H1 (cell line): Measurements from ENCODE around the gene ABCC4. TPM values are rescaled to one million over a fixed set of nuclear protein-coding genes. Genes with fewer than 3 reads are reported as not detected.

ENCODE experiments used
- CTCF ChIA-PET: fragments of 300-600 bp; sonication (Branson Sonifier 250); formaldehyde crosslinking; loops from one replicate; lab custom pipeline; 2021; ENCODE audit not compliant: partially characterized antibody; lab: Charles Lee
- POLR2A ChIA-PET: fragments of 300-600 bp; sonication (Branson Sonifier 250); formaldehyde crosslinking; loops from one replicate; lab custom pipeline; 2021; ENCODE audit warnings: inconsistent platforms; ENCODE audit not compliant: partially characterized antibody; lab: Charles Lee
- DNase-seq, 2 experiments: peaks; one replicate each; pipeline versions ENCODE4 v3.0.0 to v3.0.0-alpha.2; 2010 to 2022; ENCODE audit warnings: low spot score in 2 of 2, low read depth in 1 of 2, mixed read lengths in 1 of 2
- FAIRE-seq: peaks from 2 replicates; lab custom pipeline; 2011; peaks lifted over from hg19 to GRCh38; lab: Jason Lieb, UNC
- H2AFZ ChIP-seq: 2 replicates; pipeline ENCODE4 v1.8.1; 2012; ENCODE audit warnings: low read length, inconsistent platforms
- H2AK5ac ChIP-seq: 2 replicates; pipeline ENCODE4 v1.6.1; 2013; ENCODE audit warnings: low read depth, low read length
- H2BK120ac ChIP-seq: replicated peaks from 2 replicates; pipeline ENCODE3; 2013; ENCODE audit warnings: low read depth, low read length, inconsistent platforms
- H2BK12ac ChIP-seq: 2 replicates; pipeline ENCODE4 v1.6.1; 2013; ENCODE audit warnings: low read depth, low read length
- H2BK15ac ChIP-seq: 2 replicates; pipeline ENCODE4 v1.6.1; 2013; ENCODE audit warnings: low read length
- H2BK20ac ChIP-seq: 2 replicates; pipeline ENCODE4 v1.6.1; 2013; ENCODE audit warnings: low read length
- H2BK5ac ChIP-seq: 2 replicates; pipeline ENCODE4 v1.6.1; 2013; ENCODE audit warnings: low read depth, low read length
- H3K14ac ChIP-seq: 2 replicates; pipeline ENCODE4 v1.6.1; 2013; ENCODE audit warnings: inconsistent platforms; ENCODE audit not compliant: insufficient read length
- H3K18ac ChIP-seq: 2 replicates; pipeline ENCODE4 v1.6.1; 2013; ENCODE audit warnings: low read length; ENCODE audit errors: extremely low read depth
- H3K23ac ChIP-seq: 2 replicates; pipeline ENCODE4 v1.6.1; 2013; ENCODE audit warnings: inconsistent platforms; ENCODE audit not compliant: insufficient read length
- H3K23me2 ChIP-seq: 2 replicates; pipeline ENCODE4 v1.6.1; 2013; ENCODE audit warnings: low read depth, low read length
- H3K27ac ChIP-seq: 2 replicates; pipeline ENCODE4 v1.6.1; 2011; ENCODE audit warnings: low read depth, low read length, inconsistent platforms
- H3K27me3 ChIP-seq, 4 experiments: replicated peaks in 1 of 4; 1 replicate in 1 of 4; 2 replicates in 3 of 4; pipeline versions ENCODE4 v1.6.1 to v1.8.1; 2011 to 2013; ENCODE audit warnings: low read length in 3 of 4, mild to moderate bottlenecking in 3 of 4, inconsistent platforms in 2 of 4, mixed read lengths in 2 of 4, moderate library complexity in 1 of 4; ENCODE audit not compliant: control insufficient read depth in 3 of 4, insufficient read depth in 3 of 4; ENCODE audit errors: extremely low read depth in 1 of 4
- H3K36me3 ChIP-seq, 4 experiments: 2 replicates each; pipeline versions ENCODE4 v1.6.1 to v1.8.1; 2011 to 2013; ENCODE audit warnings: mild to moderate bottlenecking in 4 of 4, low read length in 3 of 4, moderate library complexity in 2 of 4, control low read depth in 1 of 4, inconsistent platforms in 1 of 4; ENCODE audit not compliant: insufficient read depth in 4 of 4, control insufficient read depth in 2 of 4
- H3K4ac ChIP-seq: replicated peaks from 2 replicates; pipeline ENCODE3; 2013; ENCODE audit warnings: low read length, low read depth, mixed read lengths, inconsistent platforms; ENCODE audit not compliant: insufficient read length
- H3K4me1 ChIP-seq, 4 experiments: replicated peaks in 1 of 4; 1 replicate in 1 of 4; 2 replicates in 3 of 4; pipeline versions ENCODE4 v1.6.1 to v1.8.1; 2011 to 2013; ENCODE audit warnings: low read length in 3 of 4, inconsistent platforms in 2 of 4, mixed read lengths in 1 of 4; ENCODE audit not compliant: insufficient read depth in 4 of 4, control insufficient read depth in 3 of 4
- H3K4me2 ChIP-seq, 2 experiments: 2 replicates each; pipeline versions ENCODE4 v1.6.1 to v1.8.1; 2011 to 2013; ENCODE audit warnings: low read depth in 2 of 2, low read length in 2 of 2, control low read depth in 1 of 2, inconsistent platforms in 1 of 2, mild to moderate bottlenecking in 1 of 2; ENCODE audit not compliant: insufficient read depth in 1 of 2
- H3K4me3 ChIP-seq, 4 experiments: fragments of 200-600, 300-600 bp in 1 of 4; sonication (generic), shearing (Covaris generic), sonication (Bioruptor Twin) in 1 of 4; 2 replicates each; pipeline versions ENCODE4 v1.5.1 to v1.8.1; 2011 to 2016; ENCODE audit warnings: low read length in 4 of 4, low read depth in 3 of 4, control low read depth in 2 of 4, inconsistent platforms in 2 of 4, mild to moderate bottlenecking in 2 of 4, mixed read lengths in 1 of 4, moderate library complexity in 1 of 4; ENCODE audit not compliant: insufficient read depth in 2 of 4; ENCODE audit errors: extremely low read depth in 1 of 4
- H3K56ac ChIP-seq: replicated peaks from 2 replicates; pipeline ENCODE3; 2013; ENCODE audit warnings: low read depth, mild to moderate bottlenecking, mixed read lengths, low read length, inconsistent platforms; ENCODE audit not compliant: insufficient read length
- H3K79me1 ChIP-seq: 2 replicates; pipeline ENCODE4 v1.6.1; 2013; ENCODE audit warnings: low read depth, low read length, control low read depth
- H3K79me2 ChIP-seq, 2 experiments: 2 replicates each; pipeline versions ENCODE4 v1.6.1 to v1.8.1; 2012 to 2013; ENCODE audit warnings: low read length in 2 of 2, mild to moderate bottlenecking in 2 of 2, inconsistent platforms in 1 of 2; ENCODE audit not compliant: insufficient read depth in 2 of 2, control insufficient read depth in 1 of 2
- H3K9ac ChIP-seq, 4 experiments: replicated peaks in 1 of 4; 1 replicate in 1 of 4; 2 replicates in 3 of 4; pipeline versions ENCODE4 v1.6.1 to v1.8.1; 2011 to 2013; ENCODE audit warnings: low read depth in 3 of 4, low read length in 3 of 4, control low read depth in 2 of 4, mild to moderate bottlenecking in 2 of 4, moderate library complexity in 2 of 4, inconsistent platforms in 1 of 4; ENCODE audit errors: extremely low read depth in 1 of 4
- H3K9me3 ChIP-seq, 2 experiments: 2 replicates each; pipeline versions ENCODE4 v1.6.1 to v1.8.1; 2012 to 2013; ENCODE audit warnings: mild to moderate bottlenecking in 2 of 2, moderate library complexity in 2 of 2, control low read depth in 1 of 2, inconsistent platforms in 1 of 2, low read depth in 1 of 2, low read length in 1 of 2, mixed read lengths in 1 of 2; ENCODE audit not compliant: insufficient read depth in 2 of 2
- H4K20me1 ChIP-seq, 2 experiments: replicated peaks in 1 of 2; 2 replicates each; pipeline versions ENCODE3 to v1.8.1; 2011 to 2013; ENCODE audit warnings: inconsistent platforms in 2 of 2, low read length in 2 of 2, mild to moderate bottlenecking in 1 of 2; ENCODE audit not compliant: insufficient read depth in 2 of 2, control insufficient read depth in 1 of 2
- H4K5ac ChIP-seq: 2 replicates; pipeline ENCODE4 v1.6.1; 2013; ENCODE audit warnings: low read length, low read depth, mixed read lengths, inconsistent platforms; ENCODE audit not compliant: insufficient read length
- H4K8ac ChIP-seq: 2 replicates; pipeline ENCODE4 v1.8.0; 2013; ENCODE audit warnings: mild to moderate bottlenecking, moderate library complexity, low read length, inconsistent platforms; ENCODE audit not compliant: insufficient read depth; ENCODE audit errors: extremely low read depth
- H4K91ac ChIP-seq: replicated peaks from 2 replicates; pipeline ENCODE3; 2013; ENCODE audit warnings: low read length, mixed read lengths, inconsistent platforms; ENCODE audit not compliant: insufficient read length
- FOSL1 ChIP-seq: IDR thresholded peaks from 2 replicates; pipeline ENCODE4 v1.6.1; 2011; ENCODE audit warnings: mild to moderate bottlenecking, low read depth, low read length, moderate library complexity; ENCODE audit not compliant: insufficient read depth
- NANOG ChIP-seq: IDR thresholded peaks from 2 replicates; pipeline ENCODE4 v1.6.1; 2011; ENCODE audit warnings: low read length, low read depth, mild to moderate bottlenecking, inconsistent platforms; ENCODE audit not compliant: insufficient read depth, poor library complexity, severe bottlenecking
- RAD21 ChIP-seq, 2 experiments: IDR thresholded peaks in 1 of 2; conservative IDR thresholded peaks in 1 of 2; 2 replicates each; pipeline ENCODE4 v1.6.1; 2011; ENCODE audit warnings: low read depth in 2 of 2, low read length in 2 of 2, improper control_type of control experiment in 1 of 2, inconsistent platforms in 1 of 2, mild to moderate bottlenecking in 1 of 2, moderate library complexity in 1 of 2
- SIN3A ChIP-seq, 2 experiments: IDR thresholded peaks in 1 of 2; conservative IDR thresholded peaks in 1 of 2; 2 replicates each; pipeline ENCODE4 v1.6.1; 2011 to 2012; ENCODE audit warnings: low read length in 2 of 2, improper control_type of control experiment in 1 of 2, low read depth in 1 of 2, mild to moderate bottlenecking in 1 of 2
- SP1 ChIP-seq: IDR thresholded peaks from 2 replicates; pipeline ENCODE4 v1.6.1; 2011; ENCODE audit warnings: low read depth, low read length
- WGBS, 2 experiments: shearing (Covaris generic) in 1 of 2; methylation state at CpG; one replicate each; pipeline versions ENCODE4 v1.1.6 to v1.1.7; 2013 to 2015; ENCODE audit warnings: low lambda C conversion rate in 2 of 2, mixed read lengths in 2 of 2, inconsistent platforms in 1 of 2, low coverage in 1 of 2, missing lambda C conversion rate in 1 of 2; ENCODE audit not compliant: insufficient replicate concordance in 2 of 2, insufficient coverage in 1 of 2, insufficient read length in 1 of 2; ENCODE audit errors: extremely low coverage in 1 of 2, missing lambda C conversion rate in 1 of 2; 5-methylcytosine and 5-hydroxymethylcytosine counted together
- polyA plus RNA-seq, 7 experiments: library from polyadenylated mRNA; depleted of rRNA in 3 of 7; stranded (reverse) in 5 of 7; unstranded in 2 of 7; fragments of >200 nt in 5 of 7; fragments of 200-250 nt in 2 of 7; gene quantifications; 1 replicate in 5 of 7; 2 replicates in 1 of 7; 4 replicates in 1 of 7; pipeline versions ENCODE4 v1.2.1 to v1.2.3, GENCODE V29; 2011 to 2013; ENCODE audit warnings: missing spikeins in 2 of 7, mixed read lengths in 2 of 7
- total RNA-seq: library from RNA; stranded (reverse); fragmentation: NEBNext Ultra II Directional; extraction: Animal tissue kit (Norgen Biotek cat#: 25700); gene quantifications from 2 replicates; pipeline ENCODE4 v1.2.1, GENCODE V29; 2021
- TF ChIP-seq, protein P1 (sequence below): IDR thresholded peaks from 2 replicates; pipeline ENCODE4 v1.6.1; 2012; ENCODE audit warnings: inconsistent platforms

ABCC4 gene
- total and polyA plus RNA-seq, 2 of the 8 experiments (the other 6 are each of a cell fraction or from before 2014, with no cell fraction given): 4.0 to 14.1 TPM

DNA sequence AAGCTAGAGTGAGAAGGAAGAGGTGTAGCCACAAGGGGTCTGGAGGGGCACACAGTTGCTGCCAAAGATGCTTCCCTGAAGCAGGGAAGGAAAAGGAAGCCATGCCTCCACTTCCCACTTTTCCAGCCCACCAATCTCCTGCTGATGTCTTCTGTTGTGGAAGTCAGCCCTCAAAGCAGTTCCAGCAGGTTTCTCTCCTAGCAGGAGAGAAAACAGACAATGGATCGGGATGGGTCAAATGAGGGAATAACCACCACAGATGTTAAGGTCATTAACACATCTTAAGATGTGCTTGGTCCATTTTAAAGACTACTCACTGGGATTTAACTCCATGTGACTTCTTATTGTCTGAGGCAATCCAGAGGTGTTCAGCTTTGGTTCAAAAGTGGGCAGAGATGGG is 304.8 kb downstream of the ABCC4 start:
- Histone ChIP-seq H2BK12ac (no peak overlapping the region), H3K4me1 (peaks cover 1 to 8% (median 5%) of the 10 kb centered on the region in 4 experiments; a peak in 2 of 7 replicates), H3K4me3 (no peak overlapping the region), H4K20me1 (no peaks in the 10 kb centered on the region), H3K27ac (no peak overlapping the region), H3K18ac (no peak overlapping the region), H3K36me3 (no peaks in the 10 kb centered on the region), H2AK5ac (no peak overlapping the region), H3K79me2 (no peaks in the 10 kb centered on the region), H3K27me3 (no peaks in the 10 kb centered on the region; a peak in 1 of 7 replicates), H3K14ac (no peak overlapping the region), H3K23ac (no peak overlapping the region), H2AFZ (peak overlapping the region; percentile 87; the same call in 1 of the 2 replicates), H2BK120ac (no peak overlapping the region), H3K9ac (no peak overlapping the region), H2BK5ac (no peak overlapping the region), H4K91ac (peak overlapping the region; percentile 45), H3K79me1 (no peaks in the 10 kb centered on the region), H3K4ac (no peak overlapping the region), H3K56ac (no peak overlapping the region), H4K5ac (no peak overlapping the region), H2BK15ac (no peak overlapping the region), H3K23me2 (no peaks in the 10 kb centered on the region), H4K8ac (no peak overlapping the region), H3K4me2 (no peak overlapping the region; a peak in 1 of 4 replicates), H2BK20ac (peak overlapping the region; percentile 1; the same call in 1 of the 2 replicates), H3K9me3 (no peaks in the 10 kb centered on the region)
- ChIA-PET CTCF (interaction anchor here (1.0 to 2.5 kb wide), 3 partner anchors 28 to 279 kb away, joined by 3 to 9 read pairs (median 3); no protein-coding TSS in a partner anchor), POLR2A (interaction anchor here (1.9 kb wide), 1 partner anchor 29 kb away, joined by 7 read pairs; no protein-coding TSS in a partner anchor)
- TF ChIP-seq, protein P1, sequence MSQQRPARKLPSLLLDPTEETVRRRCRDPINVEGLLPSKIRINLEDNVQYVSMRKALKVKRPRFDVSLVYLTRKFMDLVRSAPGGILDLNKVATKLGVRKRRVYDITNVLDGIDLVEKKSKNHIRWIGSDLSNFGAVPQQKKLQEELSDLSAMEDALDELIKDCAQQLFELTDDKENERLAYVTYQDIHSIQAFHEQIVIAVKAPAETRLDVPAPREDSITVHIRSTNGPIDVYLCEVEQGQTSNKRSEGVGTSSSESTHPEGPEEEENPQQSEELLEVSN: peak; percentile 24; the same call in 1 of the 2 replicates
- no peak for TF ChIP-seq SIN3A (conservative IDR thresholded peaks at IDR 0.05 in 1 of 2, IDR thresholded peaks at IDR 0.05 in 1 of 2; ENCODE audit: low read depth in 1 of 2, low read length in 2 of 2)
- TF ChIP-seq SP1: peak; percentile 71; the same call in 1 of the 2 replicates
- no peak for TF ChIP-seq FOSL1
- TF ChIP-seq NANOG: peak; percentile 62
- no peak for TF ChIP-seq RAD21 (IDR thresholded peaks at IDR 0.05 in 1 of 2, conservative IDR thresholded peaks at IDR 0.05 in 1 of 2; ENCODE audit: low read depth in 2 of 2, low read length in 2 of 2)
- DNase-seq (no peak), FAIRE-seq (no peak)
- WGBS, 2 experiments: 63% methylated on average over 1 of the region's 1 CpG; no CpG with 5 or more reads in 1 of the 2 experiments
